ENCODE results near the gene TMEM169. TPM values are rescaled to one million over a fixed set of nuclear protein-coding genes. Genes with fewer than 3 reads are reported as not detected.

TMEM169 gene
- polyA plus RNA-seq, 2 of the 4 experiments (the other 2 are of a cell fraction) = 0.54 to 0.81 TPM

- TF ChIP-seq REST (IDR thresholded peaks at IDR 0.05) (no peak), JUN (IDR thresholded peaks at IDR 0.05) (peak; percentile 39 to 88; a peak in 3 of 5 replicates), ATOH8 (CRISPR knock-in tag; IDR thresholded peaks at IDR 0.05; ENCODE audit: low read depth) (0 out of 2 replicates have a peak, but pooled peaks have one; percentile 33)
Observed at GRCh38 chr2:216108967-216109921, 27.5 kb downstream of the TMEM169 start, which contains the start of gene XRCC5 (continued).

- POLR2A ChIA-PET = interaction anchor here (1.8 kb wide), 1 partner anchor 388 kb away, joined by 10 read pairs; the partner anchor contains the start of gene RPL37A
- Histone ChIP-seq H3K27ac (peak overlapping the region; percentile 91 to 93), H3K4me2 (peak overlapping the region; percentile 88), H3K9me3 (no peaks in the 10 kb centered on the region), H3K4me3 (peak overlapping the region; percentile 75), H3K4me1 (peaks cover 18% of the 10 kb centered on the region; the same call in 2 of the 3 replicates)
- TF ChIP-seq POLR2AphosphoS2 (conservative IDR thresholded peaks at IDR 0.05; ENCODE audit: low read length) (no peak), KDM1A (IDR thresholded peaks at IDR 0.05; ENCODE audit: low read depth) (0 out of 2 replicates have a peak, but pooled peaks have one; percentile 42), CTCF (IDR thresholded peaks at IDR 0.05) (peak; percentile 56), CEBPB (IDR thresholded peaks at IDR 0.05) (0 out of 4 replicates have a peak, but pooled peaks of 1 of the 2 experiments have one; percentile 3), KDM5A (IDR thresholded peaks at IDR 0.05) (no peak), RAD21 (conservative IDR thresholded peaks at IDR 0.05 in 1 of 2, IDR thresholded peaks at IDR 0.05 in 1 of 2) (peak; percentile 41 to 50; a peak in 4 of 5 replicates), SMC3 (IDR thresholded peaks at IDR 0.05) (no peak; the same call in 2 of the 3 replicates)
- 1% methylated on average over 10 of the region's 10 CpGs for WGBS (ENCODE audit: missing lambda C conversion rate)
- ATAC-seq (peak in 1 of 2 experiments; percentile 47; a peak in 3 of 6 replicates), FAIRE-seq (no peak), DNase-seq (ENCODE audit: low read depth in 1 of 2, low spot score in 1 of 2) (peak; percentile 23 to 36)
- CTCF ChIA-PET = interaction anchor here (0.6 to 1.7 kb wide), 14 partner anchors 9 to 553 kb away, joined by 3 to 7 read pairs (median 4); partner anchors contain the start of genes PECR and TMEM169
Observed at GRCh38 chr2:216109962-216110614, 28.4 kb downstream of the TMEM169 start.

GRCh38 chr2:216110620-216111019 is 28.9 kb downstream of the TMEM169 start:
- no peak for TF ChIP-seq CTCF (IDR thresholded peaks at IDR 0.05)
- TF ChIP-seq TP53 (CRISPR knock-in tag; IDR thresholded peaks at IDR 0.05) = no peak
- TF ChIP-seq HOXB13 (CRISPR knock-in tag; IDR thresholded peaks at IDR 0.05; ENCODE audit: low read depth) = no peak
- no peak for TF ChIP-seq HDAC2 (IDR thresholded peaks at IDR 0.05)
- Histone ChIP-seq H3K4me2 (peak overlapping the region; percentile 88), H3K4me1 (peaks cover 22% of the 10 kb centered on the region), H3K4me3 (peak overlapping the region; percentile 75), H3K9me3 (no peaks in the 10 kb centered on the region), H3K27ac (peak overlapping the region; percentile 91 to 93; a peak in 5 of 6 replicates)
- ChIA-PET POLR2A (no interaction called here), CTCF (interaction anchor here (0.6 to 1.7 kb wide), 10 partner anchors 9 to 553 kb away, joined by 3 to 7 read pairs (median 4); partner anchors contain the start of genes PECR and TMEM169)
- FAIRE-seq (no peak), ATAC-seq (no peak), DNase-seq (ENCODE audit: low read depth in 1 of 2, low spot score in 1 of 2) (no peak)
- WGBS (ENCODE audit: missing lambda C conversion rate) = 0% methylated on average over 1 of the region's 1 CpG
